Panc1 (cell line): ENCODE results near the gene GPC6. TPM values are rescaled to one million over a fixed set of nuclear protein-coding genes. Genes with fewer than 3 reads are reported as not detected.

Source experiments
- ATAC-seq: fragments of 200-7000 bp; cut with Tn5 transposase; 2 replicates; pipeline ENCODE4 v1.9.1; 2020; ENCODE audit warnings: mild to moderate bottlenecking, moderate library complexity
- BruUV-seq: library from RNA; stranded (reverse); fragments of 400-500 nt; replicated peaks from 2 replicates; lab custom pipeline; 2021; lab: Mats Ljungman, UMichigan
- CTCF ChIA-PET: fragments of 300-600 bp; sonication (Branson Sonifier 250); formaldehyde crosslinking; loops from one replicate; lab custom pipeline; 2022; ENCODE audit warnings: antibody characterized with exemption; lab: Charles Lee
- POLR2A ChIA-PET: fragments of 300-600 bp; sonication (Branson Sonifier 250); formaldehyde crosslinking; loops from one replicate; lab custom pipeline; 2022; ENCODE audit warnings: antibody characterized with exemption; lab: Charles Lee
- DNase-seq: peaks from one replicate; pipeline ENCODE4 v3.0.0-alpha.2; 2010; ENCODE audit warnings: low read depth, low spot score
- H3K27ac ChIP-seq: 2 replicates; pipeline ENCODE4 v1.5.1; 2011; ENCODE audit warnings: mild to moderate bottlenecking, low read length, inconsistent platforms
- H3K27me3 ChIP-seq: fragments of 200-500 bp; sonication (Bioruptor generic); 2 replicates; pipeline ENCODE4 v1.6.0; 2014; ENCODE audit warnings: low read length, inconsistent platforms; ENCODE audit not compliant: control insufficient read depth, insufficient read depth
- H3K36me3 ChIP-seq: fragments of 200-500 bp; sonication (Bioruptor generic); 2 replicates; pipeline ENCODE4 v1.5.1; 2014; ENCODE audit warnings: inconsistent platforms, mild to moderate bottlenecking, low read length, moderate library complexity; ENCODE audit not compliant: control insufficient read depth, insufficient read depth
- H3K4me1 ChIP-seq: 2 replicates; pipeline ENCODE4 v1.5.1; 2011; ENCODE audit warnings: inconsistent platforms, mild to moderate bottlenecking, low read length, moderate library complexity; ENCODE audit not compliant: control insufficient read depth, insufficient read depth
- H3K4me3 ChIP-seq, 2 experiments: 2 replicates each; pipeline ENCODE4 v1.5.1; 2011 to 2012; ENCODE audit warnings: low read depth in 2 of 2, low read length in 2 of 2, mild to moderate bottlenecking in 2 of 2, inconsistent platforms in 1 of 2, moderate library complexity in 1 of 2
- H3K9me3 ChIP-seq: fragments of 200-500 bp; sonication (Bioruptor generic); 2 replicates; pipeline ENCODE4 v1.5.1; 2014; ENCODE audit warnings: low read depth, mild to moderate bottlenecking, inconsistent platforms, low read length, moderate library complexity; ENCODE audit not compliant: control insufficient read depth, insufficient read depth
- CTCF ChIP-seq: fragments of 450-650 bp; IDR thresholded peaks from 2 replicates; pipeline ENCODE4 v1.5.1; 2017; ENCODE audit warnings: mild to moderate bottlenecking
- POLR2AphosphoS5 ChIP-seq: IDR thresholded peaks from 2 replicates; pipeline ENCODE4 v1.6.1; 2012; ENCODE audit warnings: mild to moderate bottlenecking, low read depth, low read length, moderate library complexity
- REST ChIP-seq, 2 experiments: IDR thresholded peaks; 2 replicates each; pipeline ENCODE4 v1.6.1; 2011 to 2012; ENCODE audit warnings: low read depth in 2 of 2, control low read depth in 1 of 2, low read length in 1 of 2, mild to moderate bottlenecking in 1 of 2, moderate library complexity in 1 of 2; ENCODE audit not compliant: insufficient read depth in 1 of 2
- SIN3A ChIP-seq: IDR thresholded peaks from 2 replicates; pipeline ENCODE4 v1.6.1; 2012; ENCODE audit warnings: low read depth, mild to moderate bottlenecking, low read length, moderate library complexity, borderline replicate concordance; ENCODE audit not compliant: insufficient read depth
- TCF7L2 ChIP-seq: IDR thresholded peaks from 2 replicates; pipeline ENCODE4 v1.6.1; 2011; ENCODE audit warnings: mild to moderate bottlenecking, low read depth, low read length, inconsistent platforms
- in situ Hi-C: cut with HindIII; loops from 2 replicates; pipeline ENCODE4 v1.10.0; 2016; ENCODE audit warnings: low sequenced_read_pairs, low pct_unique_long_range_greater_than_20kb
- intact Hi-C: fragments of 100-400 bp; cut with micrococcal nuclease; formaldehyde crosslinking; loops from one replicate; pipeline ENCODE4 v1.10.0; 2022; ENCODE audit not compliant: unreplicated experiment
- total RNA-seq: library from RNA; stranded (reverse); gene quantifications from one replicate; pipeline ENCODE4 v1.2.1, GENCODE V29; 2021; ENCODE audit not compliant: unreplicated experiment

GPC6 gene
- total RNA-seq, 1 experiment from 2014 or later: 4.8 TPM

- TF ChIP-seq CTCF (no peak), TCF7L2 (0 out of 2 replicates have a peak, but pooled peaks have one; percentile 15)
- in situ Hi-C loops: no loop called here
- ATAC-seq (no peak), DNase-seq (no peak)
- Histone ChIP-seq H3K9me3 (no peaks in the 10 kb centered on the region), H3K36me3 (no peaks in the 10 kb centered on the region), H3K27me3 (no peaks in the 10 kb centered on the region), H3K4me3 (no peak overlapping the region), H3K4me1 (no peaks in the 10 kb centered on the region), H3K27ac (no peak overlapping the region)
- intact Hi-C loops: no loop called here
- BruUV-seq: no TSS peak
- CTCF ChIA-PET: no interaction called here
- POLR2A ChIA-PET: no interaction called here
Measured at GRCh38 chr13:93455861-93456260, 229.3 kb downstream of the GPC6 start.

- Histone ChIP-seq H3K36me3 (no peaks in the 10 kb centered on the region), H3K27me3 (no peaks in the 10 kb centered on the region), H3K4me1 (no peaks in the 10 kb centered on the region), H3K27ac (no peak overlapping the region), H3K9me3 (no peaks in the 10 kb centered on the region), H3K4me3 (no peak overlapping the region)
- ATAC-seq: no peak
- in situ Hi-C loops: no loop called here
- DNase-seq: no peak
- no TSS peak for BruUV-seq
- TF ChIP-seq CTCF (no peak), SIN3A (no peak), POLR2AphosphoS5 (no peak), TCF7L2 (no peak), REST (IDR thresholded peaks at IDR 0.05; ENCODE audit: insufficient read depth in 1 of 2, low read depth in 2 of 2, low read length in 1 of 2) (no peak)
- CTCF ChIA-PET: no interaction called here
- intact Hi-C loops: no loop called here
- POLR2A ChIA-PET: no interaction called here
Measured at GRCh38 chr13:93460005-93460404, 233.4 kb downstream of the GPC6 start.
